HEK293 (cell line): Measurements from ENCODE around the gene SLC39A11.
A peak's percentile ranks its signal among the peaks of the same experiment; 100 is the strongest.

Source experiments
- CTCF ChIA-PET: fragments of 350-600 bp; formaldehyde crosslinking; extraction: SDS; loops from one replicate; lab custom pipeline; 2021; ENCODE audit warnings: antibody characterized with exemption; lab: Yijun Ruan, JAX
- POLR2A ChIA-PET: fragments of 300-600 bp; formaldehyde crosslinking; extraction: SDS; loops from one replicate; lab custom pipeline; 2020; ENCODE audit warnings: antibody characterized with exemption, inconsistent platforms; lab: Yijun Ruan, JAX
- H3K27ac ChIP-seq: fragments of 200-500 bp; sonication (Bioruptor generic); 2 replicates; pipeline ENCODE4 v1.5.1; 2014; ENCODE audit warnings: low read depth, low read length, control low read depth, inconsistent platforms; ENCODE audit errors: extremely low read depth
- H3K36me3 ChIP-seq, 2 experiments: fragments of 200-500 bp in 1 of 2; sonication (Bioruptor generic) in 1 of 2; 1 replicate in 1 of 2; 2 replicates in 1 of 2; pipeline ENCODE4 v1.5.1; 2014 to 2017; ENCODE audit warnings: inconsistent platforms in 2 of 2, low read length in 2 of 2; ENCODE audit not compliant: control insufficient read depth in 2 of 2, insufficient read depth in 1 of 2
- H3K4me1 ChIP-seq: fragments of 200-500 bp; sonication (Bioruptor generic); 2 replicates; pipeline ENCODE4 v1.5.1; 2014; ENCODE audit warnings: mild to moderate bottlenecking, low read length, inconsistent platforms; ENCODE audit not compliant: control insufficient read depth, insufficient read depth
- H3K4me3 ChIP-seq: 2 replicates; pipeline ENCODE4 v1.5.1; 2011; ENCODE audit warnings: low read depth, mild to moderate bottlenecking, control low read depth, low read length, moderate library complexity
- H3K9me3 ChIP-seq: fragments of 200-500 bp; sonication (Bioruptor generic); 2 replicates; pipeline ENCODE4 v1.5.1; 2014; ENCODE audit warnings: low read depth, low read length, inconsistent platforms; ENCODE audit not compliant: control insufficient read depth, insufficient read depth
- BCL11A ChIP-seq: fragments of 450-650 bp; formaldehyde crosslinking; IDR thresholded peaks from 2 replicates; pipeline ENCODE4 v1.5.1; 2016; ENCODE audit warnings: low read depth, missing biosample characterization, missing genetic modification characterization
- EGR2 ChIP-seq: fragments of 450-650 bp; formaldehyde crosslinking; IDR thresholded peaks from 2 replicates; pipeline ENCODE4 v1.5.1; 2016; ENCODE audit warnings: low read depth, missing biosample characterization, missing genetic modification characterization
- PBX3 ChIP-seq: sonication (generic); formaldehyde crosslinking; IDR thresholded peaks from 2 replicates; pipeline ENCODE4 v1.8.1; 2022; ENCODE audit warnings: mild to moderate bottlenecking, moderate library complexity, missing genetic modification reagents
- SP3 ChIP-seq: fragments of 450-650 bp; formaldehyde crosslinking; IDR thresholded peaks from 2 replicates; pipeline ENCODE4 v1.5.1; 2016; ENCODE audit warnings: missing biosample characterization, missing genetic modification characterization
- ZFHX2 ChIP-seq: fragments of 450-650 bp; formaldehyde crosslinking; conservative IDR thresholded peaks from 2 replicates; pipeline ENCODE4 v1.5.1; 2016; ENCODE audit warnings: missing biosample characterization, missing genetic modification characterization
- ZFP3 ChIP-seq: fragments of 450-650 bp; formaldehyde crosslinking; IDR thresholded peaks from 2 replicates; pipeline ENCODE4 v1.5.1; 2016; ENCODE audit warnings: low read depth, missing biosample characterization, missing genetic modification characterization
- ZNF148 ChIP-seq: fragments of 450-650 bp; formaldehyde crosslinking; IDR thresholded peaks from 2 replicates; pipeline ENCODE4 v1.5.0; 2017; ENCODE audit warnings: missing biosample characterization, missing genetic modification characterization, borderline replicate concordance
- ZNF311 ChIP-seq: fragments of 450-650 bp; formaldehyde crosslinking; IDR thresholded peaks from 2 replicates; pipeline ENCODE4 v1.5.1; 2017; ENCODE audit warnings: missing biosample characterization, missing genetic modification characterization, borderline replicate concordance
- ZNF350 ChIP-seq: fragments of 450-650 bp; formaldehyde crosslinking; IDR thresholded peaks from 2 replicates; pipeline ENCODE4 v1.5.0; 2017; ENCODE audit warnings: missing biosample characterization, mild to moderate bottlenecking, missing genetic modification characterization
- ZNF521 ChIP-seq: fragments of 450-650 bp; formaldehyde crosslinking; IDR thresholded peaks from 2 replicates; pipeline ENCODE4 v1.5.1; 2017; ENCODE audit warnings: missing biosample characterization, mild to moderate bottlenecking, missing genetic modification characterization
- ZNF629 ChIP-seq: fragments of 450-650 bp; formaldehyde crosslinking; IDR thresholded peaks from 2 replicates; pipeline ENCODE4 v1.5.1; 2017; ENCODE audit warnings: missing biosample characterization, missing genetic modification characterization
- ZNF843 ChIP-seq: fragments of 450-650 bp; formaldehyde crosslinking; IDR thresholded peaks from 2 replicates; pipeline ENCODE4 v1.5.1; 2016; ENCODE audit warnings: missing biosample characterization, missing genetic modification characterization
- TF ChIP-seq, protein P1 (sequence below): fragments of 450-650 bp; formaldehyde crosslinking; IDR thresholded peaks from 2 replicates; pipeline ENCODE4 v1.5.1; 2016; ENCODE audit warnings: missing biosample characterization, missing genetic modification characterization
- TF ChIP-seq, protein P2 (sequence below): fragments of 450-650 bp; formaldehyde crosslinking; IDR thresholded peaks from 2 replicates; pipeline ENCODE4 v1.5.1; 2017; ENCODE audit warnings: missing biosample characterization, missing genetic modification characterization
- TF ChIP-seq, protein P3 (sequence below): fragments of 450-650 bp; IDR thresholded peaks from 2 replicates; pipeline ENCODE4 v1.5.1; 2018; ENCODE audit warnings: missing biosample characterization, missing genetic modification characterization

SLC39A11 gene

GRCh38 chr17:72751746-72752145 lies 340.7 kb downstream of the SLC39A11 start:
- H3K36me3 ChIP-seq: no peaks in the 10 kb centered on the region; a peak in 1 of 3 replicates
- TF ChIP-seq ZFHX2 (tag by site-specific recombination) (peak; percentile 75), ZNF629 (no peak), SP3 (tag by site-specific recombination) (no peak), EGR2 (tag by site-specific recombination) (peak; percentile 79), ZNF148 (no peak), BCL11A (tag by site-specific recombination) (no peak)
- TF ChIP-seq, protein P1, sequence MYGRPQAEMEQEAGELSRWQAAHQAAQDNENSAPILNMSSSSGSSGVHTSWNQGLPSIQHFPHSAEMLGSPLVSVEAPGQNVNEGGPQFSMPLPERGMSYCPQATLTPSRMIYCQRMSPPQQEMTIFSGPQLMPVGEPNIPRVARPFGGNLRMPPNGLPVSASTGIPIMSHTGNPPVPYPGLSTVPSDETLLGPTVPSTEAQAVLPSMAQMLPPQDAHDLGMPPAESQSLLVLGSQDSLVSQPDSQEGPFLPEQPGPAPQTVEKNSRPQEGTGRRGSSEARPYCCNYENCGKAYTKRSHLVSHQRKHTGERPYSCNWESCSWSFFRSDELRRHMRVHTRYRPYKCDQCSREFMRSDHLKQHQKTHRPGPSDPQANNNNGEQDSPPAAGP (tag by site-specific recombination): no peak
- TF ChIP-seq, protein P2, sequence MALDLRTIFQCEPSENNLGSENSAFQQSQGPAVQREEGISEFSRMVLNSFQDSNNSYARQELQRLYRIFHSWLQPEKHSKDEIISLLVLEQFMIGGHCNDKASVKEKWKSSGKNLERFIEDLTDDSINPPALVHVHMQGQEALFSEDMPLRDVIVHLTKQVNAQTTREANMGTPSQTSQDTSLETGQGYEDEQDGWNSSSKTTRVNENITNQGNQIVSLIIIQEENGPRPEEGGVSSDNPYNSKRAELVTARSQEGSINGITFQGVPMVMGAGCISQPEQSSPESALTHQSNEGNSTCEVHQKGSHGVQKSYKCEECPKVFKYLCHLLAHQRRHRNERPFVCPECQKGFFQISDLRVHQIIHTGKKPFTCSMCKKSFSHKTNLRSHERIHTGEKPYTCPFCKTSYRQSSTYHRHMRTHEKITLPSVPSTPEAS (tag by site-specific recombination): no peak
- TF ChIP-seq, all 188 proteins: peak for 2
- Histone ChIP-seq H3K4me1 (no peaks in the 10 kb centered on the region), H3K27ac (no peak overlapping the region), H3K9me3 (no peaks in the 10 kb centered on the region), H3K4me3 (no peak overlapping the region)
- ChIA-PET CTCF (no interaction called here), POLR2A (no interaction called here)

GRCh38 chr17:72749119-72749572 lies 343.3 kb downstream of the SLC39A11 start:
- no peak for TF ChIP-seq ZNF350 (tag by site-specific recombination)
- no peak for TF ChIP-seq ZFP3
- TF ChIP-seq PBX3: no peak
- H3K4me1 ChIP-seq: no peaks in the 10 kb centered on the region
- H3K36me3 ChIP-seq: no peaks in the 10 kb centered on the region; a peak in 1 of 3 replicates
- no peak overlapping the region for H3K27ac ChIP-seq
- ChIA-PET CTCF (no interaction called here), POLR2A (no interaction called here)
- H3K9me3 ChIP-seq: no peaks in the 10 kb centered on the region
- no peak overlapping the region for H3K4me3 ChIP-seq

GRCh38 chr17:72747501-72747900 lies 345.0 kb downstream of the SLC39A11 start:
- Histone ChIP-seq H3K36me3 (no peaks in the 10 kb centered on the region), H3K27ac (no peak overlapping the region), H3K4me1 (no peaks in the 10 kb centered on the region), H3K4me3 (no peak overlapping the region), H3K9me3 (no peaks in the 10 kb centered on the region)
- CTCF ChIA-PET: no interaction called here
- TF ChIP-seq ZNF521 (tag by site-specific recombination) (no peak), ZNF311 (tag by site-specific recombination) (no peak), ZNF843 (tag by site-specific recombination) (no peak)
- TF ChIP-seq, protein P3, sequence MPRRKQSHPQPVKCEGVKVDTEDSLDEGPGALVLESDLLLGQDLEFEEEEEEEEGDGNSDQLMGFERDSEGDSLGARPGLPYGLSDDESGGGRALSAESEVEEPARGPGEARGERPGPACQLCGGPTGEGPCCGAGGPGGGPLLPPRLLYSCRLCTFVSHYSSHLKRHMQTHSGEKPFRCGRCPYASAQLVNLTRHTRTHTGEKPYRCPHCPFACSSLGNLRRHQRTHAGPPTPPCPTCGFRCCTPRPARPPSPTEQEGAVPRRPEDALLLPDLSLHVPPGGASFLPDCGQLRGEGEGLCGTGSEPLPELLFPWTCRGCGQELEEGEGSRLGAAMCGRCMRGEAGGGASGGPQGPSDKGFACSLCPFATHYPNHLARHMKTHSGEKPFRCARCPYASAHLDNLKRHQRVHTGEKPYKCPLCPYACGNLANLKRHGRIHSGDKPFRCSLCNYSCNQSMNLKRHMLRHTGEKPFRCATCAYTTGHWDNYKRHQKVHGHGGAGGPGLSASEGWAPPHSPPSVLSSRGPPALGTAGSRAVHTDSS (tag by site-specific recombination): no peak
- POLR2A ChIA-PET: interaction anchor here (0.6 kb wide), 1 partner anchor 439 kb away, joined by 7 read pairs; no protein-coding TSS in a partner anchor
